Left ventricle myocardium inferior (tissue), 1 donor: Measurements from ENCODE around the gene PCBP3. TPM values are rescaled to one million over a fixed set of nuclear protein-coding genes. Genes with fewer than 3 reads are reported as not detected.

ENCODE experiments used
- DNase-seq: peaks from one replicate; pipeline ENCODE4 v3.0.0-alpha.2; 2020
- H3K27ac ChIP-seq: fragments of 200-600 bp; replicated peaks from 2 replicates; pipeline ENCODE4 v1.8.0; 2021
- H3K27me3 ChIP-seq: fragments of 200-600 bp; 2 replicates; pipeline ENCODE4 v1.8.0; 2021; ENCODE audit warnings: low read depth
- H3K36me3 ChIP-seq: fragments of 200-600 bp; 2 replicates; pipeline ENCODE4 v1.8.0; 2021
- H3K4me1 ChIP-seq: fragments of 200-600 bp; 2 replicates; pipeline ENCODE4 v1.8.0; 2021
- H3K4me3 ChIP-seq: fragments of 200-600 bp; 2 replicates; pipeline ENCODE4 v1.8.0; 2021; ENCODE audit warnings: mild to moderate bottlenecking, moderate library complexity
- H3K9me3 ChIP-seq: fragments of 200-600 bp; replicated peaks from 2 replicates; pipeline ENCODE4 v1.8.0; 2021
- intact Hi-C: fragments of 100-400 bp; cut with micrococcal nuclease; formaldehyde crosslinking; loops from one replicate; pipeline ENCODE4 v1.11.0; 2022
- total RNA-seq: library from RNA; stranded (reverse); fragmentation: NEBNext Ultra II Directional; extraction: Animal tissue kit (Norgen Biotek cat#: 25700); gene quantifications from one replicate; pipeline ENCODE4 v1.2.1, GENCODE V29; 2021
- TF ChIP-seq, protein P1 (sequence below): fragments of 200-600 bp; IDR thresholded peaks from 2 replicates; pipeline ENCODE4 v1.8.0; 2021; ENCODE audit warnings: antibody characterized with exemption, mild to moderate bottlenecking, borderline replicate concordance
- donor health status: DM: no; HTN: yes; CAD: no; lungs with severe emphysema.

Gene PCBP3
- total RNA-seq, 1 donor from 2014 or later = 2.9 TPM

GRCh38 chr21:45943630-45944540 lies 300.4 kb downstream of the PCBP3 start:
- Histone ChIP-seq H3K4me3 (no peak overlapping the region), H3K36me3 (no peaks in the 10 kb centered on the region), H3K27ac (no peak overlapping the region), H3K27me3 (no peaks in the 10 kb centered on the region), H3K4me1 (peaks cover 6% of the 10 kb centered on the region), H3K9me3 (no peaks in the 10 kb centered on the region)
- no peak for DNase-seq
- intact Hi-C loops = no loop called here
- TF ChIP-seq, protein P1, sequence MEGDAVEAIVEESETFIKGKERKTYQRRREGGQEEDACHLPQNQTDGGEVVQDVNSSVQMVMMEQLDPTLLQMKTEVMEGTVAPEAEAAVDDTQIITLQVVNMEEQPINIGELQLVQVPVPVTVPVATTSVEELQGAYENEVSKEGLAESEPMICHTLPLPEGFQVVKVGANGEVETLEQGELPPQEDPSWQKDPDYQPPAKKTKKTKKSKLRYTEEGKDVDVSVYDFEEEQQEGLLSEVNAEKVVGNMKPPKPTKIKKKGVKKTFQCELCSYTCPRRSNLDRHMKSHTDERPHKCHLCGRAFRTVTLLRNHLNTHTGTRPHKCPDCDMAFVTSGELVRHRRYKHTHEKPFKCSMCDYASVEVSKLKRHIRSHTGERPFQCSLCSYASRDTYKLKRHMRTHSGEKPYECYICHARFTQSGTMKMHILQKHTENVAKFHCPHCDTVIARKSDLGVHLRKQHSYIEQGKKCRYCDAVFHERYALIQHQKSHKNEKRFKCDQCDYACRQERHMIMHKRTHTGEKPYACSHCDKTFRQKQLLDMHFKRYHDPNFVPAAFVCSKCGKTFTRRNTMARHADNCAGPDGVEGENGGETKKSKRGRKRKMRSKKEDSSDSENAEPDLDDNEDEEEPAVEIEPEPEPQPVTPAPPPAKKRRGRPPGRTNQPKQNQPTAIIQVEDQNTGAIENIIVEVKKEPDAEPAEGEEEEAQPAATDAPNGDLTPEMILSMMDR = no peak

DNA sequence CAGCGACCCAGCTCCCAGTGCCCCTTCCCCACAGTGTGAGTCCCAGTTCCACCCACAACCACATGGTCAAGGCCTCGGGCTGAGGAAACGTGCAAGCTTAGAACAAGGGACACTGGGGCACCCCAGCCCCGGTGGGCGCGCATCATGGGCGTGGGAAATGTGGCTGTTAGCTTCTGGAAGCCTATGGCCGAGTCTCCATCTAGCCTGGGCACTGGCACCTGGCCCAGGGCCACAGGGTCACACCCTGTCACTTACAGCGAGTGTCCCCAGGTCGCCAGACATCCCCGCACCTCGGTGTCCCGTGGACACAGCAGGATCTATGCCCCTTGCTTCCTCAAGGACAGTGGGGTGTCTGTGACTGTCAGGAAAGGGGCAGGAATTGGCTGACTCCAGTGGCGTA lies 301.1 kb downstream of the PCBP3 start:
- Histone ChIP-seq H3K36me3 (no peaks in the 10 kb centered on the region), H3K27me3 (peaks cover 2% of the 10 kb centered on the region), H3K27ac (no peak overlapping the region), H3K4me1 (peaks cover 9% of the 10 kb centered on the region), H3K9me3 (no peaks in the 10 kb centered on the region), H3K4me3 (no peak overlapping the region)
- intact Hi-C loops = no loop called here
- DNase-seq = no peak
- TF ChIP-seq, protein P1 = no peak

DNA sequence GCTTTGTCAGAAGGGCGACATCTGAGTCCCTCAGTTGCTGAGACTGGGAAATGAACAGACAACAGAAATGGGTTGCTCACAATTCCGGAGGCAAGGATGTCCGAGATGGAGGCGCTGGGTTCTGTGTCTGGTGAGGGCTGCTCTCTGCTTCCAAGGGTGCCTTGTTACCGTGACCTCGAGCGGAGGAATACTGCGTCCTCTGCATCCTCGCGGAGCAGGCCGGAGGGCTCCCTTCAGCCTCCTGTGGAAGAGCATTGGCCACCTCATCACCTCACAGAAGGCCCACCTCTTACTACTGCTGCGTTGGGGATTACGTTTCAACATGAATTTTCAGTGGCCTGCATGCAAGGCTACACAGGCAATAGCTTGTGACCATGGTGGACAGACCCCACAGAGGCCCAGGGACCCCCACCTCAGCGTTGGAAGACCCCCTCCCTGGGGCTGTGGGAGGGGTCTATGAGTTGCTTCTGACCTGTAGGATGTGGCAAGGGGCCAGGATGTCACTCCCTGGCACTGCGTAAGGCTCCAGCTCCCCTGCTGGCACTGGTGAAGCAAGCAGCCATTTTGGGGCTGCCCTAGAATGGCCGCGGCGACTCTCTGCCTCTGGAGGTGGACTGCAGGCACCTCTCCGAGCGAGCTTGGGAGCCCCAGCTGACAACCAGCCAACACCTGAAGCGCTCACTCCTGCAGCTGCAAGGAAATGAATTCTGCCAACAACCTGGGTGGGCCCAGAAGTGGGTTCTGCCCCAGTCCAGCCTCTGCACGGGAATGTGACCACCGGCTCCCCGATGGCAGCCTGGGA lies 301.7 kb downstream of the PCBP3 start:
- peaks cover 9% of the 10 kb centered on the region for H3K27me3 ChIP-seq
- no peaks in the 10 kb centered on the region for H3K9me3 ChIP-seq
- H3K27ac ChIP-seq = no peak overlapping the region
- TF ChIP-seq, protein P1 = no peak
- H3K4me1 ChIP-seq = peaks cover 14% of the 10 kb centered on the region
- DNase-seq = no peak
- intact Hi-C loops = no loop called here
- H3K4me3 ChIP-seq = no peak overlapping the region
- no peaks in the 10 kb centered on the region for H3K36me3 ChIP-seq

GRCh38 chr21:45945868-45946210 lies 302.3 kb downstream of the PCBP3 start:
- no peaks in the 10 kb centered on the region for H3K9me3 ChIP-seq
- peaks cover 18% of the 10 kb centered on the region for H3K4me1 ChIP-seq
- DNase-seq = no peak
- no peak overlapping the region for H3K4me3 ChIP-seq
- intact Hi-C loops = no loop called here
- no peaks in the 10 kb centered on the region for H3K36me3 ChIP-seq
- peaks cover 14% of the 10 kb centered on the region for H3K27me3 ChIP-seq
- TF ChIP-seq, protein P1 = no peak
- no peak overlapping the region for H3K27ac ChIP-seq

DNA sequence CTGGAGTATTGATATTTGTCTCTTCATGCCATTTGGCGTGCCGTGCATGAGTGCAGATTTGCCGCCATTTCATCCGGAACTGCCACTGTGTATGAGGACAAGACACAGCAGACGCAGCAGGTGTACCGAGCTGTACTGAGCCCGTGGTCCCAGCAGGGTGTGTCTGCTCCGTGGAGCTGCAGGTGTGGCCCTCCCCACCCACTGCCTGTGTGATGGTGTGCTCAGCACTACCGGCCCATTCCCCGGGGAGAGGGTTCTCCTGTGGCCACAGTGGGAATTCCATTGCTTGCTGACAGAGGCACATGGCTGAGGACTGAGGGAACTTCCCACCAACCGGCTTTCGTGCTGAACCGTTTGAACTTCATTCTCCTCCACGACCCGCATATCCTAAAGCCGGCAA lies 303.8 kb downstream of the PCBP3 start:
- intact Hi-C loops = no loop called here
- DNase-seq = no peak
- H3K27me3 ChIP-seq = peaks cover 14% of the 10 kb centered on the region

More for the DNA sequence above, 303.8 kb downstream of the PCBP3 start:
- Histone ChIP-seq H3K4me1 (peaks cover 23% of the 10 kb centered on the region), H3K9me3 (no peaks in the 10 kb centered on the region), H3K36me3 (no peaks in the 10 kb centered on the region), H3K27ac (no peak overlapping the region), H3K4me3 (no peak overlapping the region)
- TF ChIP-seq, protein P1 = no peak
